Measurements from ENCODE around the gene POU2AF1.

Gene POU2AF1

GRCh38 chr11:111384494-111384893, 5.4 kb upstream of the POU2AF1 start:
- DNase-seq, result no peak

DNA sequence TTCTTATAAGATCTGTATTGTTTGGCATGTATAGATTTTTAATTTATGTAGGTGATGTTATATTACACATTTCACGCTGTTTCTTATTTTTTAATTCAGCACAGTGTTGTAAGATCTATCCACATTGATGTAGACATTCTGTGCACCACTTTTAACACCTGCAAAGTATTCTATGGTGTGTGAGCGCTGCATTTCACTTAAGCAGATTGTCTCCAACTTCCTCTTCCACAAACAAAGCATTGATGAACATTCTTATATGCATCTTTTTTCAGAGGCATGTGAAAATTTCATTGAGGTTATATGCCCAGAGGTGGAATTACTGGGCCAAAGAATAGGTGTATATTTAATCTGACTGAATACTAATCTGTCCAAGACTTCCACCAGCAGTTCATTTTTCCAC, 3.4 kb upstream of the POU2AF1 start:
- no peak for DNase-seq

DNA sequence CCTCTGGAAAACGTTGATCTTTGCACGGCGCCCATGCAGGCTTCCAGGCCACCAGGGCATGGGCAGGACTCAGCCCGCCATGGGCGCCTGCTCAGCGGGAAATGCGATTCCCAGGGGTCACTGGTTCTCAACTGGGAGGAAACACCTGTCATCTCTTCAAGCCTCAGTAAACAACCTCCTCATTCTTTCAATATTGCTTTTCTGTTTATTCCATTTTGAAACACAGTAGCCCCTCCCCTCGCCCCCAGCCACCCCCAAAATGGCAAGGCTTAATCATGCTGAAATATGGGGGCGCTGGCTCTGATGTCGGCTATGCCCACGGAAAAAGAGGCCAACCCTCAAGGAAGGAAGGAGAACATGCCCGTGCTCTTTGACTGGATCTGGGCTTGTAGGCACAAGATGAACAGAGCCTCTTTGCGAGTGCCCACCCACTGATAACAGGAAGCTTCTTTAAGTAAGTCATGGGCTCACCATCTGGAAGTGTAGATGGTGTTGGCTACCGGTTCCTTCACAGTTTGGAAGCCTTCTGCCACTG, 594 bp upstream of the POU2AF1 start:
- no peak for DNase-seq

DNA sequence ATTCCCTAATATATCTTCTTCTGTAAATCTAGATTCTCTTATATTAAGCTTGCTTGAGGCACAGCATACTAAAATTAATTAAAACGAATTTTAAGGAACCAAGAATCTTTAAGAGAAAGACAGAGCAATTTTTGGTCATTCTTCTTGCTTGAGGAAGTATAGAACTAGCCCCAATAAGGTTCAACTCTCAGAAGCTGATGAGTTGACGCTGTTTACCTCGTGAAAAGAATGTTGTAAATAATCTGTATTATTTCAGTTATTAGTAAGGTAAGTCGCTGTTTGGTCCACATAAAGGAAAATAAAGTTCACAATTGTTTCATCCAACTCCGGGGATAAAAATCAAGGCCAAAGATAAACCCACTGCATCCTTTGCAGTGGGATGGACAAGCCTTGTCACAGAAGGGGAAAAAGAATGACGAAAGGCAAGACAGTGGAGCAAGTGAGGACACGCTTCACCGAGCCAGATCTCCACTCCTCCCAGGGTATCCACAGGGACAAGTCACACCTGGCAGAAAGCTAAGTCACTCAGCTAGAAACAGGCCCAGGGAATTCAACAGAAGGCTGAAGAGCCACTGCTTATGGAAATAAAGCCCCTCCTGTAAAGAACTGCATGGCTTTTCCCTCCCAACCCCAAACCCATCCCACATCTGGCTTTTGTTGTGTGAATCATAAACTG, 752 bp downstream of the POU2AF1 start:
- no peak for DNase-seq

- no peak for DNase-seq
Measured at GRCh38 chr11:111376181-111376871, 2.7 kb downstream of the POU2AF1 start.

DNA sequence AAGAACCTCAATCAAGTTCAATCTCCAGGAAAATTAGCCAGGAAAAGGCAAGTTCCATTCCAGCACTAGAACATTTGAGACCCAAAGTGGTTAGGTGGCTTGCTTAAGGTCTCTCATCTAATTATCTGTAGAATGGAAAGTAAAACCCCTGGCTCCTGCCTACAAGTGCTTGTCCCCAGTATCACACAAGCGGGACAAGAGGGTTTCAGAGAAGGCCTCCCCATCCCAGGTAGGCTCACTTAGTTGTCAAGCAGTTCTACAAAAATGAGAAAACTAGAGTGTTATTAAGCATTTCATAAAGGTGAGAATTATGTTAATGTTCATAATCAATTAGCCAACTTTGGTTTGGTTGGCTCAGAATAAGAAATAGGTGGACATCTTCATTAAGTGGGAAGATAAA, 5.5 kb downstream of the POU2AF1 start:
- DNase-seq, result no peak

DNA sequence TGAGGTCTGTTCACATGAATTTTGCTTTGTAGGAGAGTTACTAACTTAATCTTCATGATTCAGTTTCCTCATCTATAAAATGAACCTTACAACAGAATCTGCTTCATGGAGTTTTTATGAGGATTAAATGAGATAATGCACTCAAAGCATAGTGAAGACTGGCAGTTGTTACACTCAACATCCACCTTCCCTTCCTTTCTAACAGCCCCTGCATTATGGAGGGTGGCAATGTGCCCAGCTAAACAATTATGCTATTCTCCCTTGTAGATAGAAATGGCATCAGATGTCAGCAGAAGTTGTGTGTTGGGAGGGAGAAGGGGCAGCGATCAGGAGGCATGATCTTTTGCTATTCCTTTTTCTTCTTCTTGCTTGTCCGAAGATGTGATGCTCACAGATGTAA, 6.5 kb downstream of the POU2AF1 start:
- no peak for DNase-seq

GRCh38 chr11:111370902-111371578, 8.0 kb downstream of the POU2AF1 start:
- DNase-seq, result no peak

- DNase-seq, result no peak
Measured at GRCh38 chr11:111370270-111370901, 8.7 kb downstream of the POU2AF1 start.

GRCh38 chr11:111368285-111368560, 10.9 kb downstream of the POU2AF1 start:
- no peak for DNase-seq

DNA sequence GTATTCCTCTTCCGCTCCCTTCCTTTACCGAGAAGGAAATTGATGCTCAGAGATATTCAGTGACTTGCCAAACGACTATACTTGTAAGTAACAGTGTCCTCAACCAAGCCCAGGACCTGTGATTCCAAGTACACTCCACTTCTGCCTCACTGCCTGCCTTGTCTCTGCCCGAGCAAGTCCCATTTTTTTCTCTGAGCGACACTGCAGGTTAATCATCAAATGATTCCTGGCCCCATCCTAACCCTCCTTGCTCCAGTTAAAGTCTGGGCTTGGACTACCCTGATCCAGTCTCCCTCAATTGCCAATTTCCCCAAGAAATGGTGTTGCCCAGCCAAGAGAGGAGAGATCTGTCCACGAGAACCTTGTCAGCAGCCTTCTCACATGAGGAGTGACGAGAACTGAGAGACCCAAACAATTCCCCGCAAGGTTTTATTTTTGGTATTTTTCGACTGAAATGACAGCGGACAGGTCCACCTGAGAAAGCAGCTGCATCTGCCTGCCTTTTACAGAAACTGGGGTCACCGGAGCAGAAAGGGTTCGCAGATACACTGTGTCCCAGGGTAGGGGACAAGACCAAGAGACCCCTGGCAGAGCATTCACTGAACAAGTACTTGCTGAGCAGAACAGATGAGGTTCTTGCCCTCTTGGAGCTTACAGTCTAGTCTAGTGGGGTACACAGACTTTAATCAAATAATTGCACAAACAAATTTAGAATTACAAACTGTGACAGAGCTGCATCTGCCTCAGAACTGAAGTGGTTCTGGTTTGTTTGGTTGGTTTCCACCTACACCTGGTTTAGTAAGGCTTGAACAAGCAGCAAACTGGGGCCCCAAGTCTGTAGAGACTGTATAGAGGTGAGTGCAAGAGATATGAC, 11.4 kb downstream of the POU2AF1 start:
- DNase-seq, result no peak

- no peak for DNase-seq
Measured at GRCh38 chr11:111366560-111367410, 12.3 kb downstream of the POU2AF1 start.

- DNase-seq, result no peak
Measured at GRCh38 chr11:111365722-111366559, 13.1 kb downstream of the POU2AF1 start.

DNA sequence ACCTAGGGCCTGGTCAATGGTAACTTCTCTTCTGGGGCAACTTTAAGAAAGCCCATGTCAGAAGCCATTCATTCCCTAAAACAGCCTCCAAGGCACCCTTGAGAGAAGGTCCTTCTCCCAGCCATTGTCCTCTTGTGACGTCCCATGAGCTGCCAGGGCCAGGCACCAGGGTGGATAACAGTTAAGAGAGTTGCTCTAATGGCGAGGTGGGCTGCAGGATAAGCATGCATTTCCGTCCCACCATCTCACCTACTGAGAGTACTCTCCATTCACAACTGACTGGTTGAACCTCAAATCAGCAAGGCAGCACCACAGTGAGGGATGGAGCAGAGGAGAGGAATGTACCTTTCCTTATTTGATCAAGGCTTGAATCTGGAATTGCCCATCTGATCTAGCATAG, 14.6 kb downstream of the POU2AF1 start:
- no peak for DNase-seq

DNA sequence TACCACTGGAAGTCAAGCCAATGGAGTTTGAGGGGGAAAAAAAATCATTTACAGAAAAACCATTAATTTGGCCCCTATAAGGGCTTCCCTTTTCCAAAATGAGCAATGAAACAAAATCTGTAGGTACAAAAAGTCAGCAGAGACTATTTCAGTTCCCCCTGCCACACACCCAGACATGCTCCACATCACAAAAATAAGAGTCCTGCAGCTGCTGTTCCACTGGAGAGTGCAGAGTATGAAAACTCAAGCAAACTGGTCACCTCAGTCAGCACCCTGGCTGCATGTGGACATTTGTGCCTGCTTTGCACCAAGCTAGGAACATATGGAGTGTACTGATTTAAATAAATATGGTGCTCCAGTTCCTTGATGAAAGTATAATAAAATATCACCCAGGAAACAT, 15.1 kb downstream of the POU2AF1 start:
- DNase-seq, result no peak

- no peak for DNase-seq
Measured at GRCh38 chr11:111362887-111363411, 16.1 kb downstream of the POU2AF1 start.

GRCh38 chr11:111361874-111362273, 17.2 kb downstream of the POU2AF1 start:
- DNase-seq, result no peak

DNA sequence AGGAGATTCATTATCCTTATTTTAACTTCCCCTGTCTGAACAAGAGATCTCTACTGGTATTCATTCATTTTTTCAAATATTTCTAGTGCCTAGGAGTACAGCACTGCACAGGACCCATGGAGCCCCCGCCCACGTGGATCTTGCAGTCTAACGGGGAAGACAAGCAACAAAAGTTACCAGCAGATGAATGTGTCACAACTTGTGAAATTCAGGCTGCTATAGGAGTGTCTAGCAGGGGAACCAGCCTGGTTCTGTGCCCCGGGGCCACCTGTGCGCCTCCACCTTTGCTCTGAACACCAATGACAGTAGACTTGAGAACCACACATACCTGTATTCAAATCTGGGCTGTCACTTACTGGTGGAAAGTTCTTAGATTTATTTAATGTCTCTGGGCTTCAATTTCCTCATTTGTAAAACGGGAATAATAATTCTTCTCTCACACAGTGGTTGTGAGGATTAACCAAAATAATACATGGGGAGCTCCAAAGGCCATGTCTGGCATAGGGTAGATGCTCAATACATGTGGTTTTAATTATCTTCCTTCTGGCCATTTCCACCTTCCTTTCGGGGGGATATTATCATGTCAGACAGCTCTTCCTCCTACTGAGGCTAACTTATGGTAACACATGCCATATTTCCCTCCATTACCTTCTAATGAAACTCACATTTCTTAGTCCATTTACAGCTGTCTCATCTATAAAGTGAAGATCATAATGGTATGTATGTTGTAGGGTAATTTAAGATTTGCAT, 17.8 kb downstream of the POU2AF1 start:
- DNase-seq, result no peak

DNA sequence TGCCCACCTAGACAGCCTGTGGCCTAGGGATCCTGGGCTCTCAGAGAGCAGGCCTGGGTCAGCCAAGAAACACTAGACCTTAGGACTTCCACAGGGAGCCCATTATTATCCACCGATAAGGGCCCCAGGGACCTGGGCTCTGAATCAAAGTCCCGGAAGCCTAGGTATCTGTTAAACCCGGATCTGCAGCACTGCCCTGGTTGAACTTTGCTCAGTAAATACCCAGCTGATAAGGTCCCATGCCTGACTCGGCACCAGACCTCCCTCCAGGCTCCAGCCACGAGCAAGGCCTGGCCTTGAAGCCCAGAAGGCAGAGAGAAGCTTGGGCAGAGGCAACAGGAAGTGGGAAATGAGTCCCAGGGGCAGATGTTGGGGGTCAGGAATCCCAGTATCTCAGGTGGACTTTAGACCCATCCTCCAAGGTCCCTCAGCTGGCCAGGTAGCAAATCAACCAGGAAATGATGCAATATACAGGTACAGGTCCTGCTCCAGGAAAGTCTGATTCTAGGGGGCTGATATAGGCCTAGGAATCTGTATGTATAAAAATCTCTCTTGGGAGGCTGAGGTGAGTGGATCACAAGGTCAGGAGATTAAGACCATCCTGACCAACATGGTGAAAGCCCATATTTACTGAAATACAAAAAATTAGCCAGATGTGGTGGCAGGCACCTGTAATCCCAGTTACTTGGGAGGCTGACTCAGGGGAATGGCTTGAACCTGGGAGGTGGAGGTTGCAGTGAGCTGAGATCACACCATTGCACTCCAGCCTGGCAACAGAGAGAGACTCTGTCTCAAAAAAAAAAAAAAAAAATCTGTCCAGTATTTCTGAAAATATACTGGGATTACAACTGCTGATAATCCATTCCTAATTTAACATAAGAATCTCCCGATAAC, 18.7 kb downstream of the POU2AF1 start:
- no peak for DNase-seq

Measured in SIG-M5 (cell line).